ENCODE results near the gene ZNF17. TPM values are rescaled to one million over a fixed set of nuclear protein-coding genes. Genes with fewer than 3 reads are reported as not detected.

The ZNF17 gene
- total RNA-seq, 1 experiment from 2014 or later, result 2.2 TPM

DNA sequence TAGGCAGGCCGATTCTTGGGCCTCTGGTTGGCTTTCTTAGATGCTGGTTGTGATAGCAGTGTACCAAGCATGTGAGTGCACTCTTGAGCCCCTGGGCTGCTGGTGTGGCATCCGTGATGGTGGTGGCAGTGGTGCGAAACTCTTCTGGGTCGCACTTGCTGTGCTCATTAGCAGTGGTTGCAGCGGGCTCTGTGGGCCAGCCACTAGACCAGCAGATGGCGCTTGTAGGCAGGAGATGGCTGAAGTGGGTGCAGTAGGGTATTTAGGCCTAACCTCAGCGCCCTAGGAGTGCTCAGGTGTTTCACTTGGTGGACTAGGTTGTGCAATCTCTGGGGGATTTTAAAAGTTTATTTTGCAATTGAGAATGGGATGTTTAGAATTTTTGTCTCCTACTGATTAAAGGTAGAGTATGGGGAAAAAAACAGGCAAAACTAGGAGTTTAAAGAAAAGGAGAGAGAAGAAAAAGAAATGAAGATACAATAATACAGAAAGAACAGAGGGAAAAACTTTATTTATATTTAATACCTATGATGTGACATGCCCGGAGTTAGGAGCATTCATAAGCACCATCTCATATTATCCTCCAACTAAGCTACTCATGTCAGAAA is 4.3 kb upstream of the ZNF17 start:
- in situ Hi-C loops (cut with HindIII; ENCODE audit: low pct_unique_long_range_greater_than_20kb, low sequenced_read_pairs), result no loop called here
- no peak for DNase-seq (ENCODE audit: low read depth)

GRCh38 chr19:57419439-57419838 is 8.5 kb downstream of the ZNF17 start:
- in situ Hi-C loops (cut with HindIII; ENCODE audit: low pct_unique_long_range_greater_than_20kb, low sequenced_read_pairs), result no loop called here
- no peak for DNase-seq (ENCODE audit: low read depth)

GRCh38 chr19:57421037-57421436 is 10.1 kb downstream of the ZNF17 start:
- no peak for DNase-seq (ENCODE audit: low read depth)
- in situ Hi-C loops (cut with HindIII; ENCODE audit: low pct_unique_long_range_greater_than_20kb, low sequenced_read_pairs), result no loop called here

GRCh38 chr19:57434386-57435061 is 23.6 kb downstream of the ZNF17 start:
- in situ Hi-C loops (cut with HindIII; ENCODE audit: low pct_unique_long_range_greater_than_20kb, low sequenced_read_pairs), result no loop called here
- DNase-seq (ENCODE audit: low read depth), result no peak

DNA sequence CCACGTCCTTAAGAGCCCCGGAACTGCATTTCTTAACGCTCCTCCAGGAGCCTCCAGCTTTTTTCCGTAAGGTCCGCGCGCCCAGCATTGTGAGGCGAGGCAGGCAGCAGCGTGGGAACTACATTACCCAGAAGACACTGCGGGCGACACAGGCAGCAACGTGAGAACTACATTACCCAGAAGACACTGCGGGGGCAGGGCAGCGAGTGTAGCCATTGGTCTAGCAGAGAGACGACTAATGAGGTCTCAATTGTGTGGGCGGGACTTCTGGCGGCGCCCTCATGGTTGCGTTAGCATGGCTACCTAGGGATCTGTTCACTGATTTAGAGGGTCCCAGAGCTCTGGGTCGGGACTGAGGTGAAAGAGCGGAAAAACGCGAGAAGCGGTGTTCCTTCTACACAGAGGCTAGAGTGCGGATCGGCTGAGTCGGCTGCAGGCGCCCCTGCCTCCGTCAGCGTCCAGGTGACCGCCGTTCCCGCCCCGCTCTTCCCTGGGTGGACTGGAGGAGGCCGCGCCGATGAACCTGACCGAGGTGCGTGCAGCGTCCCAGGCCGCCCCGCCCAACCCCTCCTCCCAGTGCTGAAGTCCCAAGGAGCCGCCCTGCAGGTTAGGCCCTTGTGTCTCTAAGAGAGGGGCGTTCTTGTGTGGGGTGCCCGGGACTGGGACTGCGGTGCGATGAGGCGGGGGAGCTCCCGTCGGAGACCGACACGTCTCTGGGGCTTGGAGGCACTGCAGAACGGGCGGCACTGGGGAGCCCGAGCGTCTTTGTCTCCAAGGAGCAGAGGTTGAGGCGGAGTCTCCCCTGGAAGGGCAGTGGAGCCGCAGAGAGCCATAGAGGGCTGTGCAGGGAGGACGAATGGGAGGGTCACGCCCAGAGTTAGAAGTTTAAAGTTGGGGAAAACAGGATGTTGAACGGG is 24.4 kb downstream of the ZNF17 start, which contains the start of gene ZNF749:
Gene ZNF749 (plus strand): TSS at position 264 of the 917 bp plus-strand sequence. CDS start 254 bp downstream, at position 518.
- peak; percentile 97 for DNase-seq (ENCODE audit: low read depth)
- in situ Hi-C loops (cut with HindIII; ENCODE audit: low pct_unique_long_range_greater_than_20kb, low sequenced_read_pairs), result no loop called here

- in situ Hi-C loops (cut with HindIII; ENCODE audit: low pct_unique_long_range_greater_than_20kb, low sequenced_read_pairs), result no loop called here
- no peak for DNase-seq (ENCODE audit: low read depth)
Measured at GRCh38 chr19:57436417-57436816, 25.5 kb downstream of the ZNF17 start.

- no peak for DNase-seq (ENCODE audit: low read depth)
- in situ Hi-C loops (cut with HindIII; ENCODE audit: low pct_unique_long_range_greater_than_20kb, low sequenced_read_pairs), result no loop called here
Measured at GRCh38 chr19:57437931-57438330, 27.0 kb downstream of the ZNF17 start.

DNA sequence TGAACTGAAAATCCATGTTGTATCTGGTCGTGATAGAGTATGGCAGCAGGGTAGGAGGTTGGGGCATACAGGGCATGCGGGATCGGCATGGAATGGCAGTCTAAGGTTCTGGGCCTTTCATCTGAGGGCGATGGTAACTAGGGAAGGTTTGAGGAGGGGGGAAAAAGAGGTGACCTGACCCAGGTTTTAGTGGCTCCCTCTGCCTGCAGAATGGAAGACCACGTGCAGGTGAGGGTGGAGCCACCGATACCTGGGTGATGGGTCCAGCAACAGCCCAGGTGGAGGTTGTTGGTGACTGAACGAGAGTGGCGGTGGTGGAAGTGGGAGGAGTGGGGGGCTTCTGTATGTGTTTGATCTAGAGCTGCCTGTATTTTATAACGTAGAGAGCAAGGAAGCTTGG is 28.0 kb downstream of the ZNF17 start:
- in situ Hi-C loops (cut with HindIII; ENCODE audit: low pct_unique_long_range_greater_than_20kb, low sequenced_read_pairs), result no loop called here
- DNase-seq (ENCODE audit: low read depth), result no peak

- in situ Hi-C loops (cut with HindIII; ENCODE audit: low pct_unique_long_range_greater_than_20kb, low sequenced_read_pairs), result no loop called here
- DNase-seq (ENCODE audit: low read depth), result no peak
Measured at GRCh38 chr19:57441979-57442752, 31.2 kb downstream of the ZNF17 start.

GRCh38 chr19:57443121-57443696 is 32.2 kb downstream of the ZNF17 start:
- DNase-seq (ENCODE audit: low read depth), result peak; percentile 18
- in situ Hi-C loops (cut with HindIII; ENCODE audit: low pct_unique_long_range_greater_than_20kb, low sequenced_read_pairs), result no loop called here

- no peak for DNase-seq (ENCODE audit: low read depth)
- in situ Hi-C loops (cut with HindIII; ENCODE audit: low pct_unique_long_range_greater_than_20kb, low sequenced_read_pairs), result no loop called here
Measured at GRCh38 chr19:57452307-57452706, 41.3 kb downstream of the ZNF17 start.

GRCh38 chr19:57465680-57466381 is 54.9 kb downstream of the ZNF17 start:
- in situ Hi-C loops (cut with HindIII; ENCODE audit: low pct_unique_long_range_greater_than_20kb, low sequenced_read_pairs), result no loop called here
- DNase-seq (ENCODE audit: low read depth), result peak; percentile 25

- DNase-seq (ENCODE audit: low read depth), result no peak
- in situ Hi-C loops (cut with HindIII; ENCODE audit: low pct_unique_long_range_greater_than_20kb, low sequenced_read_pairs), result no loop called here
Measured at GRCh38 chr19:57466489-57466888, 55.5 kb downstream of the ZNF17 start.

Other genes with a start within 250 kb of the ZNF17 start
- not detected in 2 replicates for gene DUXA, start 243.7 kb upstream of the ZNF17 start, total RNA-seq (2014; rRNA removed; shearing (Covaris generic); ENCODE audit: low replicate concordance)
- gene ZNF264, start 219.7 kb upstream of the ZNF17 start, total RNA-seq (2014; rRNA removed; shearing (Covaris generic); ENCODE audit: low replicate concordance), result 25.9 and 74.9 TPM in 2 replicates
- gene AURKC, start 180.1 kb upstream of the ZNF17 start, total RNA-seq (2014; rRNA removed; shearing (Covaris generic); ENCODE audit: low replicate concordance), result 0.41 and 4.1 TPM in 2 replicates
- 9.0 and 10.2 TPM in 2 replicates for gene ZNF805, start 170.5 kb upstream of the ZNF17 start, total RNA-seq (2014; rRNA removed; shearing (Covaris generic); ENCODE audit: low replicate concordance)
- gene ZNF460, start 130.7 kb upstream of the ZNF17 start, total RNA-seq (2014; rRNA removed; shearing (Covaris generic); ENCODE audit: low replicate concordance), result 28.9 and 34.3 TPM in 2 replicates
- gene ZNF543, start 90.7 kb upstream of the ZNF17 start, total RNA-seq (2014; rRNA removed; shearing (Covaris generic); ENCODE audit: low replicate concordance), result 9.2 and 9.3 TPM in 2 replicates
- gene ZNF304, start 59.9 kb upstream of the ZNF17 start, total RNA-seq (2014; rRNA removed; shearing (Covaris generic); ENCODE audit: low replicate concordance), result 13.0 and 15.1 TPM in 2 replicates
- 31.4 and 34.3 TPM in 2 replicates for gene TRAPPC2B, start 47.6 kb upstream of the ZNF17 start, total RNA-seq (2014; rRNA removed; shearing (Covaris generic); ENCODE audit: low replicate concordance)
- 3.1 and 8.7 TPM in 2 replicates for gene ZNF547, start 47.6 kb upstream of the ZNF17 start, total RNA-seq (2014; rRNA removed; shearing (Covaris generic); ENCODE audit: low replicate concordance)
- gene ZNF548, start 21.3 kb upstream of the ZNF17 start, total RNA-seq (2014; rRNA removed; shearing (Covaris generic); ENCODE audit: low replicate concordance), result 11.6 and 15.1 TPM in 2 replicates
- gene ZNF749, start 24.2 kb downstream of the ZNF17 start, total RNA-seq (2014; rRNA removed; shearing (Covaris generic); ENCODE audit: low replicate concordance), result 17.8 and 20.7 TPM in 2 replicates
- not detected in 2 replicates for gene VN1R1, start 46.0 kb downstream of the ZNF17 start, total RNA-seq (2014; rRNA removed; shearing (Covaris generic); ENCODE audit: low replicate concordance)
- 13.1 and 14.0 TPM in 2 replicates for gene ZNF772, start 66.4 kb downstream of the ZNF17 start, total RNA-seq (2014; rRNA removed; shearing (Covaris generic); ENCODE audit: low replicate concordance)
- gene ZNF419, start 76.6 kb downstream of the ZNF17 start, total RNA-seq (2014; rRNA removed; shearing (Covaris generic); ENCODE audit: low replicate concordance), result 11.7 and 22.1 TPM in 2 replicates
- gene ZNF773, start 88.8 kb downstream of the ZNF17 start, total RNA-seq (2014; rRNA removed; shearing (Covaris generic); ENCODE audit: low replicate concordance), result 10.6 and 12.5 TPM in 2 replicates
- gene ZNF549, start 116.2 kb downstream of the ZNF17 start, total RNA-seq (2014; rRNA removed; shearing (Covaris generic); ENCODE audit: low replicate concordance), result 1.5 and 3.3 TPM in 2 replicates
- gene ZNF550, start 148.7 kb downstream of the ZNF17 start, total RNA-seq (2014; rRNA removed; shearing (Covaris generic); ENCODE audit: low replicate concordance), result 5.5 and 14.9 TPM in 2 replicates
- gene ZNF416, start 167.8 kb downstream of the ZNF17 start, total RNA-seq (2014; rRNA removed; shearing (Covaris generic); ENCODE audit: low replicate concordance), result 5.0 and 14.8 TPM in 2 replicates
- gene ZIK1, start 173.0 kb downstream of the ZNF17 start, total RNA-seq (2014; rRNA removed; shearing (Covaris generic); ENCODE audit: low replicate concordance), result 4.3 and 6.9 TPM in 2 replicates
- gene ZNF530, start 188.7 kb downstream of the ZNF17 start, total RNA-seq (2014; rRNA removed; shearing (Covaris generic); ENCODE audit: low replicate concordance), result 5.2 and 13.3 TPM in 2 replicates
- gene ZNF134, start 203.1 kb downstream of the ZNF17 start, total RNA-seq (2014; rRNA removed; shearing (Covaris generic); ENCODE audit: low replicate concordance), result 9.4 and 17.0 TPM in 2 replicates
- 4.1 and 8.3 TPM in 2 replicates for gene ZNF211, start 222.0 kb downstream of the ZNF17 start, total RNA-seq (2014; rRNA removed; shearing (Covaris generic); ENCODE audit: low replicate concordance)

Data from Caki2 (cell line).